A673 (cell line): ENCODE measurements around the gene COG2.
"Not testable (repeated sequence)": the region's sequence is repeated elsewhere in the genome, so short reads cannot be mapped to it uniquely, and the experiment has no call there.

Source experiments
- EZH2 ChIP-seq: fragments of 200-600 bp; sonication (generic); IDR thresholded peaks from 2 replicates; pipeline ENCODE4 v1.6.1; 2017; ENCODE audit warnings: borderline replicate concordance, low read depth, mild to moderate bottlenecking, mixed read lengths, antibody characterized with exemption, low read length; ENCODE audit not compliant: poor library complexity, severe bottlenecking
- TF ChIP-seq, protein P1 (sequence below): fragments of 300-800, 200-600 bp; sonication (generic); conservative IDR thresholded peaks from 2 replicates; pipeline ENCODE4 v1.5.1; 2017; ENCODE audit warnings: low read depth, mild to moderate bottlenecking, antibody characterized with exemption, low read length, moderate library complexity, mixed read lengths

DNA sequence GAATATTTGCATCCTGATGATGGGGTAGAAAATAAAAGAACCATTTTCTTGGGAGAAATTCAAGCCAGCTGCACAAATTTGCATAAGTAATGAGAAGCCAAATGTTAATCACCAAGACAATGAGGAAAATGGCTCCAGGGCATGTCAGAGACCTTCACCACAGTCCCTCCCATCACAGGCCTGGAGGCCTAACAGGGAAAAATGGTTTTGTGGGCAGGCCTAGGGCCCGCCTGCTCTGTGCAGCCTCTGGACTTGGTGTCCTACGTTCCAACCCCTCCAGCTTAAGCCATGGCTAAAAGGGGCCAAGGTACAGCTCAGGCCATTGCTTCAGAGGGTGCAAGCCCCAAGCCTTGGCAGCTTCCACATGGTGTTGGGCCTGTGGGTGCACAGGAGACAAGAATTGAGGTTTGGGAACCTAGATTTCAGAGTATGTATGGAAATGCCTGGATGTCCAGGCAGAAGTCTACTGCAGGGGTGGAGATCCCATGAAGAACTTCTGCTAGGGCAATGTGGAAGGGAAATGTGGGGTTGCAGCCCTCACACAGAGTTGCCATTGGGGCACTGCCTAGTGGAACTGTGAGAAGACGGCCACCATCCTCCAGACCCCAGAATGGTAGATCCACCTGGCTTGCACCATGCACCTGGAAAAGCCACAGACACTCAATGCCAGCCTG is 79.7 kb downstream of the COG2 start:
- TF ChIP-seq, protein P1, sequence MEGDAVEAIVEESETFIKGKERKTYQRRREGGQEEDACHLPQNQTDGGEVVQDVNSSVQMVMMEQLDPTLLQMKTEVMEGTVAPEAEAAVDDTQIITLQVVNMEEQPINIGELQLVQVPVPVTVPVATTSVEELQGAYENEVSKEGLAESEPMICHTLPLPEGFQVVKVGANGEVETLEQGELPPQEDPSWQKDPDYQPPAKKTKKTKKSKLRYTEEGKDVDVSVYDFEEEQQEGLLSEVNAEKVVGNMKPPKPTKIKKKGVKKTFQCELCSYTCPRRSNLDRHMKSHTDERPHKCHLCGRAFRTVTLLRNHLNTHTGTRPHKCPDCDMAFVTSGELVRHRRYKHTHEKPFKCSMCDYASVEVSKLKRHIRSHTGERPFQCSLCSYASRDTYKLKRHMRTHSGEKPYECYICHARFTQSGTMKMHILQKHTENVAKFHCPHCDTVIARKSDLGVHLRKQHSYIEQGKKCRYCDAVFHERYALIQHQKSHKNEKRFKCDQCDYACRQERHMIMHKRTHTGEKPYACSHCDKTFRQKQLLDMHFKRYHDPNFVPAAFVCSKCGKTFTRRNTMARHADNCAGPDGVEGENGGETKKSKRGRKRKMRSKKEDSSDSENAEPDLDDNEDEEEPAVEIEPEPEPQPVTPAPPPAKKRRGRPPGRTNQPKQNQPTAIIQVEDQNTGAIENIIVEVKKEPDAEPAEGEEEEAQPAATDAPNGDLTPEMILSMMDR: not testable (repeated sequence)
- not testable (repeated sequence) for TF ChIP-seq EZH2
